SH-SY5Y (cell line): ENCODE measurements around the gene TREX2.

ENCODE experiments used
- GATA2 ChIP-seq: IDR thresholded peaks from 2 replicates; pipeline ENCODE4 v1.6.1; 2011; ENCODE audit warnings: mild to moderate bottlenecking, low read depth, low read length
- GATA3 ChIP-seq: IDR thresholded peaks from 2 replicates; pipeline ENCODE4 v1.6.1; 2011; ENCODE audit warnings: low read depth, mild to moderate bottlenecking, low read length, moderate library complexity

GRCh38 chrX:153448556-153449367, 2.9 kb upstream of the TREX2 start:
- no peak for TF ChIP-seq GATA2
- TF ChIP-seq GATA3 = no peak
